Activated CD4-positive, alpha-beta T cell treated with anti-CD3 and anti-CD28 coated beads for 48 hours (primary cell): ENCODE results near the gene PLIN3.
"Not testable (repeated sequence)": the region's sequence is repeated elsewhere in the genome, so short reads cannot be mapped to it uniquely, and the experiment has no call there.

Source experiments
- DNase-seq: peaks from one replicate; pipeline ENCODE4 v3.0.0-alpha.2; 2020

Gene PLIN3

DNA sequence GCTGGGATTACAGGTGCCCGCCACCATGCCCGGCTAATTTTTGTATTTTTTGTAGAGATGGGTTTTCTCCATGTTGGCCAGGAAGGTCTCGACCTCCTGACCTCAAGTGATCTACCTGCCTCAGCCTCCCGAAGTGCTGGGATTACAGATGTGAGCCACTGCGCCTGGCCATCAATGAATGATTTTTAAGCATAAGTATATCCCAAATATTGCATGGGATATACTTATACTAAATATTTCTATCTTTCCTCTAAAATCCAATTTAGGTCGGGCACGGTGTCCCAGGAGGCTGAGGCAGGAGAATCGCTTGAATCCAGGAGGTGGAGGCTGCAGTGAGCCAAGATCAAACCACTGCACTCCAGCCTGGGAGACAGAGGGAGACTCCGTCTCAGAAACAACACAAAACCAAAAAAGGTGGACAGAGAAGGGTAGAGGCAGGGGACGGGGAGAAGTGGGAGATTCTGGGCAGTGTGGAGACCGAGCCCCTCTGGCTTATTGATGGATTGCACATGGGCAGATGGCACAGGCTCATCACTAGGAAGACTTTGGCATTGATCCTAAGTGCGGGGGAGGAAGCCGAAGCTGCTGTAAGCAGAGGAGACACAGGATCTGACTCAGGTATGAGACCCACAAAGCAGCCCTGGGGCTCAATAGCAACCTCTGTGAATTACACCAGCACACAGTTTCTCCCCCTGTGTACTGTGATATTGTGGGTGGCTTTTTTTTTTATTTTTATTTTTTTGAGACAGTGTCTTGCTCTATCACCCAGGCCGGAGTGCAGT, 21.8 kb upstream of the PLIN3 start:
- no peak for DNase-seq

DNA sequence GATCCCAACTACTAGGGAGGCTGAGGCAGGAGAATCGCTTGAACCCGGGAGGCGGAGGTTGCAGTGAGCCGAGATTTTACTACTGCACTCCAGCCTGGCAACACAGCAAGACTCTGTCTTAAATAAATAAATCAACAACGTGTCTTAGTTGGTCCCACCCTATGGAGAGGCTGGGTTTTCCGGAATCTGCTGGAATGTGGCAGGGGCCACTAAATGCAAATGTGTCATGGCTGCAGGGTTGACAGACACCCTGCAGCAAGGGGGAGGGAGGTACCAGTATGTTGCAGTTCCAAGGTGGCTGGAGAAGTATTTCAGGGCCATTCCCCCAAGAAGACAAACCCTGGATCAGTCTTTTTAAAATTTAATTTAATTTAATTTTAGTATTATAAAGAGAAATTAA, 20.3 kb upstream of the PLIN3 start:
- not testable (repeated sequence) for DNase-seq

DNA sequence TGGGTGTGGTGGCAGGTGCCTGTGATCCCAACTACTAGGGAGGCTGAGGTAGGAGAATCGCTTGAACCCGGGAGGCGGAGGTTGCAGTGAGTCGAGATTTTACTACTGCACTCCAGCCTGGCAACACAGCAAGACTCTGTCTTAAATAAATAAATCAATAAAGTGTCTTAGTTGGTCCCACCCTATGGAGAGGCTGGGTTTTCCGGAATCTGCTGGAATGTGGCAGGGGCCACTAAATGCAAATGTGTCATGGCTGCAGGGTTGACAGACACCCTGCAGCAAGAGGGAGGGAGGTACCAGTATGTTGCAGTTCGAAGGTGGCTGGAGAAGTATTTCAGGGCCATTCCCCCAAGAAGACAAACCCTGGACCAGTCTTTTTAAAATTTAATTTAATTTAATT, 17.5 kb upstream of the PLIN3 start:
- DNase-seq: not testable (repeated sequence)

DNA sequence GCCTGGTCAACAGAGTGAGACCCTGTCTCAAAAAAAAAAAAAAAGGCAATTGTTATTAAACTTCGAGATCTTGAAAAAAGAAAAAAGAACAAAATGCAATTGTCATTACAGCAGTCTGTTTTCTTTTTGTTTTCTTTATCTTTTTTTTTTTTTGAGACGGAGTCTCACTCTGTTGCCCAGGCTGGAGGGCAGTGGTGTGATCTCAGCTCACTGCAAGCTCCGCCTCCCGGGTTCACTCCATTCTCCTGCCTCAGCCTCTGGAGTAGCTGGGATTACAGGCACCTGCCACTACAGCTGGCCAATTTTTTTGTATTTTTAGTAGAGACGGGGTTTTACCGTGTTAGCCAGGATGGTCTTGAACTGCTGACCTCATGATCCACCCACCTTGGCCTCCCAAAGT, 15.4 kb upstream of the PLIN3 start:
- DNase-seq: not testable (repeated sequence)

DNA sequence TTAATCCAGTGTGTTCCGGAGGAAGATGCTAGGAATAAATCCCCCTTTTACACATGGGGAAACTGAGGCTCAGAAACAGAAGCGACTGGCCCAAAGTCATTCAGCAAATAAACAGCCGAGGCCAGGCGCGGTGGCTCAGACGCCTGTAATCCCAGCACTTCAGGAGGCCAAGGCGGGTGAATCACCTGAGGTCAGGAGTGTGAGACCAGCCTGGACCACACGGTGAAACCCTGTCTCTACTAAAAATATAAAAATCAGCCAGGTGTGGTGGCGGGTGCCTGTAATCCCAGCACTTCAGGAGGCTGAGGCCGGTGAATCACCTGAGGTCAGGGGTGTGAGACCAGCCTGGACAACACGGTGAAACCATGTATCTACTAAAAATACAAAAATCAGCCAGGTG, 11.6 kb upstream of the PLIN3 start:
- DNase-seq: no peak

DNA sequence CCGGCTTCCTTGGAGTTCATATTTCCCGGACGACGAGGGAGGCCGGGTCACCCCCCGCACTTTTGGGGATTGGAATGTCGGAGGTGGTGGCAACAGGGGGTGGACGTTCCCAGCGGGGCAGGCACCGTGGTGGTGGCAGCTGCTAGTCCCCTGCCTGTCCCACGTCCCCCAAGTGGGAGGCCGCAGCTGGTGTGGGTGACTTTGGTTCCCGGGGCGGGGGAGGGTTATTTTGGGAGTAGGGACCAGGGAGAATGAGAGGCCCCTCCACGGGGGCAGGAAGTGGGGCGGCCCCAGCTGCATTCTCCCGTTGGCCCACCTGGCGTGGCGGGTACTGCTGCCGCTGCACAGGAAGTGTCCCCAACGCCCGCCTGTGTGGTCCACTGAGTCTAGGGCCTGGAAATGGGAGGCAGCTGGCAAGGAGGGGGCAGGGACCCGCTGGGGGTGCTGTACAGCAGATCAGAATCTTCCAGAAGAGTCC, 11.1 kb upstream of the PLIN3 start:
- peak; percentile 24 for DNase-seq

DNA sequence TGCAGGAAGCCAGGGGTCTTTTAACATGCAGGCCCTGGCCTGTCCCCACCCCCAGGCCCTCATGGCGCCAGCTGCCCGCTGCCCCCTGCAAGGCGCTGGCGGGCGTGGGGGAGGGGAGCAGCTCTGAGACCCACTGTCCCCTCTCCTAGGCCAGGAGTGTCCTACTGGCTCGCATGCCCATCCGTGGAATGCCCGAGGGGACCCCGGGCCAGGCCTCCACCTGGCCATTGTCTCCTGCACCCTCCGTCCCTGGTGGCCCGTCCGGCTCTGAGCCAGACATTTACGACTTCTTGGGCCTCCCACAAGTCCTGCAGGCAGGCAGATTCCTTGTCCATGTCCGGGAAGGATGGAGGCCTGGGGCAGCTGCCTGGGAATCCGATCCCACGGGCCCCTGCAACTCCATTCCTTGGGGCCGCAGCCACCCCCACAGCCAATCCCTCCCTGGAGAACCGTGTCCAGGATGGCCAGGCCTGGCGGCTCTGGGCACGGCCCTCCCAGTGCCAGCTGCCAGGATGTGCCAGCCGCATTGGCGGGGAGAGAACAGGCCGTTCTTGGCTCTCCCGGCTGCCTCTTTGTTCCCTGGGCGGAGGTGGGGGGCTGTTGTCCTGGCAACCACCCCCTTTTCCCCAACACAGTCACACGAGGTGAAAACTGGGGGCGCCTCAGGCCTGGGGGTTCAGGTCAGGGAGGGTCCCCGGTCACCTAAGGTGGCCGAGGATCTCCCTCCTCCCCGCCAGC, 10.5 kb upstream of the PLIN3 start:
- DNase-seq: no peak

DNA sequence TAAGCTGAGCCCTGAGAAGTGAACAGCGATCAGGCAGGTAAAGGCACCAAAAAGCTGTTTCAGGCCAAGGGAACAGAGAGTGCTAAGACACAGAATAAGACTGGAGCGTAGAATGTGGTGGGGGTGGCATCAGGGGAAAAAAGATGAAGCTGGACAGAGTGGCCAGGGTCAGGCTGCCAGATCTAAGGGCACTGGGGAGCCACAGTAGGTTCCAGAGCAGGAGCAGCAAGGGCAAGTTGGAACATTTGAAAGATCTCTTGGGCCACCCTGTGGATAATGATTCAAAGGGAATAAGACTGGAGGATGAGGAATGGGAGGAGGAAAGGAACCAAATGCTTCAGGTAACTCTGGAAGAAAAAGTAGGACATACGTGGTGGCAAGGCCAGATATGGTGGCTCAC, 6.5 kb upstream of the PLIN3 start:
- DNase-seq: no peak

DNA sequence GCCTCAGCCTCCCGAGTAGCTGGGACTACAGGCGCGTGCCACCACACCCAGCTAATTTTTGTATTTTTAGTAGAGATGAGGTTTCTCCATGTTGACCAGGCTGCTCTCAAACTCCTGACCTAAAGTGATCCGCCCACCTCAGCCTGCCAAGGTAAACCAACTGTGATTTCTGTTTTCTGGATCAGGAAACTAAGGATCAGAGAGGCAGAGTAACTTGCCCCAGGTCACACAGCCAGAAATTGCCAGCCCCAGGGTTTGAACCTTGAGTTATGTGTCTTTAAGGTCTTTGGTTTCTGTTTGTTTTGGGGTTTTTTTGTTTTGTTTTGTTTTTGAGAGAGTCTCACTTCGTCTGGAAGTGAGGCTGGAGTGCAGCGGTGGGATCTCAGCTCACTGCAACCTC, 4.2 kb upstream of the PLIN3 start:
- no peak for DNase-seq

DNA sequence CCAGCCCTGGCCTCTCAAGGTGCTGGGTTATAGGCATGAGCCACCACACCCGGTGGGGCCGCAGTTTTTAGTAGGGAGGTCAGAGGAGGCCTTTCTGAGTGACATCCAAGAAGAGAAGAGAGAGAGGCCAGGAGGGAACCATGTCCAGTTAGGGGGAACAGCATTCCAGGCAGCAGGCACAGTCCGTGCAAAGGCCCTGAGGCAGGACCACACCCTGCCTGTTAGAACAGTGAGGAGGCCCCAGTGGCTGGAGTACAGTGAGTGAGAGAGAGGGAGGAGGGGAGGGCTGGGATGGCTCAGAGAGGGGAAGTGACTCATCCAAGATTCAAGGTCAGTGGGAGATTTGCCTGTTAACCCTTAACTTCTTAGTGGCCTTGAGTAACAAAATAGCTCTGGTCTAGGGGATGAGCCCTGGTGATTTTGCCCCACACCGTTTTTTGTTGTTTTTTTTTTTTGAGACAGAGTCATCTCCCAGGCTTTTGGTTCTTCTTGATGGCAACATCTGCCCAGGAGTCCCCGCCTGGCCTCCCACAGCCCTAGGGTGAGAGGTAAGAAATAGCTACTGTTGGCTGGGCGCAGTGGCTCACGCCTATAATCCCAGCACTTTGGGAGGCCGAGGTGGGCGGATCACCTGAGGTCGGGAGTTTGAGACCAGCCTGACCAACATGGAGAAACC, 2.7 kb upstream of the PLIN3 start:
- DNase-seq: peak; percentile 42

DNA sequence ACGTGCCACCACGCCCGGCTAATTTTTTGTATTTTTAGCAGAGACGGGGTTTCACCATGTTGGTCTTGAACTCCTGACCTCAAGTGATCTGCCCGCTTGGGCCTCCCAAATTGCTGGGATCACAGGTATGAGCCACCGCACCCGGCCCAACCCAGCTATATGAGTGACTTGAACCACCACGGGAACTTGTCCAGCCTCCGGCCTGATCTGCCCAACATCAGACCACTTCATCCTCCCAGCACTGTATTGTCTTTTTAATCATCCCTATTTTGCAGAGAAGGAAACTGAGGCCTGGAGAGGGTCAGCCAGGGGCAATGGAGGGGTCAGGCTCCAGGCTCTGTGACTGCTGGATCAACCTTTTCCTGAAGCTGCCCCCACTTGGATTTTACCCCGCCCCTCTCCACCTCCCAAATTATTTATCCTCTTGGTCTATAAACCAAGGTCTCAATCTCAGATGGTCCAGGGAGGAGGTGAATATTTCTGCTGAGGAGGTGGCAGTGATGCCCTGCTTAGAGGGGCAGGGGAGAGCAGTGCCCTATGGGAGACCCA, 893 bp upstream of the PLIN3 start:
- no peak for DNase-seq

DNA sequence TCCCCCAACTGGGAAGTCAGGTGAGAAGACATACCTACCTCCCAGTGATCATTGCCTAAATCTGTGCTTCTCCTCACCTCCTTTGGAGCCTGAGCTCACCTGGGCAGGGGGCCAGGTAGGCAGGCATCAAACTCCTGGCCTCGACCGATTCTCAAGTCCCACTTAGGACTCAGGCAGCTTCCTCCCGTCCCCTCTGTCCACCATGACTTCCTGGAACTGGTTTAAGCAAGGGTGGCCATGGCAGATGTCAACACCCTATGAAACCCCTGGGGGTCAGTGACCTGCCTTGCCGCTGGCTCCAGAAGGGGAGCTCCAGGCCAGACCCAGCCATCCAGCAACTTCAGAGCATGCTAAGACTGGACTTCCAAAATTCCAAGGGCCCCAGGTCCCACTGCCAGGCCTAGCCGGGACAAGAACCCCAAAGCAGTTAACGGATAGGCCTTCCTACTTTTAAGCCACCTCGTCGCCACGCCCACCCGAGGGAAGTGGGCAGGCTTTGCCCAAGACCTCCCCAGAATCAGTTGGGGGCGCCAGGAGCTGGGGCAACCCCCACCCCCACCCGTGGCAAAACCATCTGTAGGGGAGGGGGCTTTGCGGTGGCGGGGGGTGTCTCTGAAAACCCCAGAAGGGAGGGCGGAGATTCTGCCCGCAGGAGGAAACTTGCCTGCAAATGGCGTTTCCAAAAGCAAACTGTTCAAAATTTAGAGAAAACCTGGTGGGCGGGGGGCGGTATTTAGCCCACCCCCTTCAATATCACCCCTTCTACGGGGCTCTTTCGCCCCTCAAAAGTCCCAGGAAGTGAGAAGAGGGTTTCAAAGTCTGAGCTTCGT, 657 bp downstream of the PLIN3 start:
- peak; percentile 58 for DNase-seq

DNA sequence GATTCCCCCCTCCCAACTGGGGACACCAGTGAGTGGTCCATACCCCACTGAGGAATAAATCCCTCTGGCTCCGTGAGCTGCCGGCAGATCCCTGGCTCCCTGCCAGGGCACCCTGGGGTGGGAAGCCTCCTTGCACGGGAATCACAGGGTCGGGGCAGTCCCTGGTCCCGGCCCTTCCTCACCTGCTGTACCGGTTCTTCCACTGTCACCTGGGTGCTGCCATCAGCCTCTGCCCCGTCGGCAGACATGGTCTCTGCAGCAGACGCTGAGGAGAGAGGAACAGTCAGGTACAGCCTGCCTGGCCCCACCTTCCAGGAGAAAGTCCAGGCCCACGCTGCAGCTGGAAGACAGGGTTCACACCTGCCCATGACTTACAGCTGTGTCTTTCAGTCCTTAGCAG, 6.3 kb downstream of the PLIN3 start:
- DNase-seq: no peak

DNA sequence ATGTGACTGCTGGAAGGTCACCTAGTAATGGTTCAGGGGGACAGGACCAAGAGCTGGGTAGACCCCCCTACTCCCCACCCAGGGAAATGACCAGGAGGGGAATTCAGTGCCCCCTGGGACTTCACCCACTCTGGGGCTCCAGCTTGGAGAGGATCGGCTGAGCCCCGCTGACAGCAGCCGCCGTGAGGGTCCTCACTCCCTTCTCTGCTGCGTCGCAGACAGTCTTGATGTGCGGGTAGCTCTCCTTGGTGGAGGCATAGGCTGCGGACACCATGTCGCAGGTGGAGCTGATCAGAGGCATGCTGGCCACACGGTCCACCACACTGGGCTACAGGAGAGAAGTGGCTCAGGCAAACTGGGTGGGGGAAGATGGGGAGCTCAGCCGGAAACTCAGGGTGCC, 7.8 kb downstream of the PLIN3 start:
- no peak for DNase-seq

DNA sequence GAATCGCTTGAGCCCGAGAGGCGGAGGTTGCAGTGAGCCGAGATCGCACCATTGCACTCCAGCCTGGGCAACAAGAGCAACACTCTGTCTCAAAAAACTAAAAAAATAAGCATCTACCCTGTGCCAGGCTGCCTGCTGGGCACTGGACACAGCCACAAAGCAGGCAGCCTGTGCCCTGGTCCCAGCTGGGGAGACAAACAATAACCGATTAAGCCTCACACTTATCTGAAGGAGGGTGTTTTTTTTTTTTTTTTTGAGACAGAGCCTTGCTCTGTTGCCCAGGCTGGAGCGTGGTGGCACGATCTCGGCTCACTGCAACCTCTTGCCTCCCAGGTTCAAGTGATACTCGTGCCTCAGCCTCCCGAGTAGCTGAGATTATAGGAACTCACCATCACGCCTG, 11.0 kb downstream of the PLIN3 start:
- DNase-seq: not testable (repeated sequence)

DNA sequence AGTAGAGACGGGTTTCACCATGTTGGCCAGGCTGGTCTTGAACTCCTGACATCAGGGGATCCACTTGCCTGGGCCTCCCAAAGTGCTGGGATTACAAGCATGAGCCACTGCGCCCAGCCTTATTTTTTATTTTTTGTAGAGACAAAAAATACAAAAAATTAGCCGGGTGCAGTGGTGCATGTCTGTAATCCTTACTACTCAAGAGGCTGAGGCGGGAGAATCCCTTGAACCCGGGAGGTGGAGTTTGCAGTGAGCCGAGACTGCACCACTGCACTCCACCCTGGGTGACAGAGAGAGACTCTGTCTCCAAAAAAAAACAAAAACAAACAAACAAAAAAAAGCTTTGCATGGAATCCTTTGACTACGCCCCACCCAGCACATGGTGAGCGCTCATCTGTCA, 14.0 kb downstream of the PLIN3 start:
- not testable (repeated sequence) for DNase-seq

DNA sequence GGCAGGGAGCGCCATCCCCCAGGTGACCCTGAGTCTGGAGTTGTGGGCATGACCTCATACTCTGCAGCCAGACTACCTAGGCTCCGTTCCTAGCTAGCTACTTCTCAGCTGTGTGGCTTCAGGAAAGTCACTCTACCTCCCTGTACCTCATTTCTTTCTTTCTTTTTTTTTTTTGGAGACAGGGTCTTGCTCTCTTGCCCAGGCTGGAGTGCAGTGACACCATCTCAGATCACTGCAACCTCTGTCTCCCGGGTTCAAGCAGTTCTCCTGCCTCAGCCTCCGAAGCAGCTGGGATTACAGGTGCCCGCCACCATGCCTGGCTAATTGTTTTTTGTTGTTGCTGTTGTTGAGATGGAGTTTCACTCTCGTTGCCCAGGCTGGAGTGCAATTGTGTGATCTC, 15.0 kb downstream of the PLIN3 start:
- no peak for DNase-seq

DNA sequence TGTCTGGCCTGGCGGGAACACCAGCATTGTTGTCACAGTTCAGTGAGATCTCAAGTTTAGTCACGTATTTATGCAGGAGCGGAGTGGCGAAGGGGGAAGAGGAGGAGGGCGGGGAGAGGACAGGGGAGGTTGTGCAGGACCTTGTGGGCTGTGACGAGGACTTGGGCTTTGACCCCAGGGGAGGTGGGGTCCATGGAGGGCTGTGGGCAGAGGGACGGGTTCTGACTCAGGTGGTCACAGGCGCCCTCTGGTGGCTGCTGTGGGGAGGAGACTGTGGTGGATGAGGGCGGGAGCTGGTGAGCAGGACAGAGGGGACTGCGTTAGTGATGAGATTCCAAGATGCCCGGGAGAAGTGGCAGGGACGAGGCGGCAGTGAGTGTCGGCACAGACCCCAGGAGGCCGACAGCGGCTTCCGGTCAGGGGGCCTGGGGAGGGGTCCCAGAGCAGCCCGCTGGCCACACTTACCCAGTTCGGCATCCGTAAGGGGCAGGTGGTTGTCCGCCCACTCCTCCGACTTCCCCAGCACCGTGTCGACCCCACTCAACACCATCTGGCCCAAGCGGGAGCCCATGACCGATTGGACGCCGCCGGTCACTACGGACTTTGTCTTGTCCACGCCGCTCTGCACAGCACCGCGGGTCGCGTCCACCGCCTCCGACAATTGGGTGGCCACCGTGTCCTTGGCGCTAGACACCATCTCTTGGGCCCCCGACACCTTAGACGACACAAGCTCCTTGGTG, 15.7 kb downstream of the PLIN3 start:
- peak; percentile 78 for DNase-seq

DNA sequence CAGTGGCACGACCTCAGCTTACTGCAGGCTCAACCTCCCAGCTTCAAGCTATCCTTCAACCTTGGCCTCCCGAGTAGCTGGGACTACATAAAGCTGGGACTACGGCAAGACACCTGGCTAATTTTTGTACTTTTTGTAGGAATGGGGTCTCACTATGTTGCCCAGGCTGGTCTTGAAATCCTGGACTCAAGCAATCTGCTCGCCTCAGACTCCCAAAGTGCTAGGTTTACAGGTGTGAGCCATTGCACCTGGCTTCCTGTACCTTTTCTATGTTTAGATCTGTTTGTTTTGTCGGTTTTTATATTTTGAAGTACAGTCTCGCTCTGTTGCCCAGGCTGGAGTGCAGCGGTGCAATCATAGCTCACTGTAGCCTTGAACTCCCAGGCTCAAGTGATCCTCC, 18.4 kb downstream of the PLIN3 start:
- no peak for DNase-seq

DNA sequence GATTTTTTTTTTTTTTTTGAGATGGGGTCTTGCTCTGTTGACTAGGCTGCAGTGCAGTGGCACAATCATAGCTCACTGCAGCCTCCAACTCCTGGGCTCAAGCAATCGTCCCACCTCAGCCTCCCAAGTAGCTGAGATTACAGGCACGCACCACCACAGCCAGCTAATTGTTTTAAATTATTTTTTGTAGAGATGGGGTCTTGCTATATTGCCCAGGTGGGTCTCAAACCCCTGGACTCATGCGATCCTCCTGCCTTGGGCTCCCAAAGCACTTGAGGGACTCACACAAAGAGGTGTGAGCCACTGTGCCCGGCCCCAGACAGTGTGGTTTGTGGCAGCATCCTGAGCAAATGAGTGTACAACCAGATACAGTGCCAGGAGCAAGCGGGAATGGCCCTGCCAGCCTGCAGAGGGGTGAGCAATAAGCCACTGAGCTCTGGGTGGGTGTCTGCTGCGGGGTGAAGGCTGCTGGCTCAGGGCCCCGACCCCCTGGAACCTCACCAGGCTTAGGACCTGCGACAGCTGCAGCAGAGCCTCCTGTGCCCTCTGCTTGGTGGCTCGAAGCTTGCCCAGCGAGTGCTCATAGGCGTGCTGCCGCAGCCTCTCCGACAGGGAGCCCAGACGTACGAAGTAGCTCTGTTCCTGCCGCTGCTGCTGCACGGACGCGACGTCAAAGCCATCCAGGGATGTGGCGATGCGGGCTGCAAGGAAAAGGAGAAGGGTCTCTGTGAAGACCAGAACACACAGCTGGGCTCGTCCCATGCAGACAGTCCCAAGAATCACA, 20.1 kb downstream of the PLIN3 start:
- DNase-seq: no peak

DNA sequence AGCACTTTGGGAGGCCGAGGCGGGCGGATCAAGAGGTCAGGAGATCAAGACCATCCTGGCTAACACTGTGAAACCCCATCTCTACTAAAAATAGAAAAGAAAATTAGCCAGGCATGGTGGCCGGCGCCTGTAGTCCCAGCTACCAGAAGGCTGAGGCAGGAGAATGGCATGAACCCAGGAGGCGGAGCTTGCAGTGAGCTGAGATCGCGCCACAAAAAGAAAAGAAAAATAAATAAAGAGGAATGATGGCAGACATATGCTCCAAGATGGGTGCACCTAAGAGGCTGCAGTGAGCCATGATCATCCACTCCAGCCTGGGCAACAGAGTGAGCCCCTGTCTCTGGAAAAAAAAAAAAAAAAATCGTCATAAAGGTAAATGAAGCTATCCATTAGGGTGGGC, 21.5 kb downstream of the PLIN3 start:
- DNase-seq: not testable (repeated sequence)
